ENCODE measurements around the gene PGLYRP2. TPM values are rescaled to one million over a fixed set of nuclear protein-coding genes. Genes with fewer than 3 reads are reported as not detected.

Gene PGLYRP2
- total RNA-seq, 1 donor from 2014 or later = not detected

- peak; percentile 77 for DNase-seq
- H3K4me3 ChIP-seq = no peak overlapping the region
- intact Hi-C loops (cut with micrococcal nuclease) = no loop called here
- H3K36me3 ChIP-seq = no peaks in the 10 kb centered on the region
- peaks cover 62% of the 10 kb centered on the region for H3K4me1 ChIP-seq
- no peak for TF ChIP-seq CTCF (IDR thresholded peaks at IDR 0.05; ENCODE audit: borderline replicate concordance)
- H3K27ac ChIP-seq (replicated peaks) = peak overlapping the region; percentile 94
- H3K9me3 ChIP-seq (replicated peaks) = no peaks in the 10 kb centered on the region
- no peaks in the 10 kb centered on the region for H3K27me3 ChIP-seq (ENCODE audit: low read depth)
Observed at GRCh38 chr19:15445807-15446376, 33.4 kb downstream of the PGLYRP2 start.

GRCh38 chr19:15445227-15445605 lies 34.1 kb downstream of the PGLYRP2 start:
- no peak for TF ChIP-seq CTCF (IDR thresholded peaks at IDR 0.05; ENCODE audit: borderline replicate concordance)
- no peaks in the 10 kb centered on the region for H3K36me3 ChIP-seq
- no peaks in the 10 kb centered on the region for H3K9me3 ChIP-seq (replicated peaks)
- H3K4me3 ChIP-seq = no peak overlapping the region
- no peak for DNase-seq
- peaks cover 62% of the 10 kb centered on the region for H3K4me1 ChIP-seq
- no peaks in the 10 kb centered on the region for H3K27me3 ChIP-seq (ENCODE audit: low read depth)
- intact Hi-C loops (cut with micrococcal nuclease) = no loop called here
- peak overlapping the region; percentile 94 for H3K27ac ChIP-seq (replicated peaks)

GRCh38 chr19:15444505-15445226 lies 34.6 kb downstream of the PGLYRP2 start:
- Histone ChIP-seq H3K9me3 (replicated peaks) (no peaks in the 10 kb centered on the region), H3K4me3 (no peak overlapping the region), H3K4me1 (peaks cover 62% of the 10 kb centered on the region), H3K27ac (replicated peaks) (peak overlapping the region; percentile 94), H3K36me3 (peaks cover 5% of the 10 kb centered on the region), H3K27me3 (ENCODE audit: low read depth) (no peaks in the 10 kb centered on the region)
- DNase-seq = no peak
- TF ChIP-seq CTCF (IDR thresholded peaks at IDR 0.05; ENCODE audit: borderline replicate concordance) = no peak
- intact Hi-C loops (cut with micrococcal nuclease) = no loop called here

GRCh38 chr19:15443838-15444237 lies 35.5 kb downstream of the PGLYRP2 start:
- Histone ChIP-seq H3K4me3 (no peak overlapping the region), H3K36me3 (peaks cover 13% of the 10 kb centered on the region), H3K9me3 (replicated peaks) (no peaks in the 10 kb centered on the region), H3K27ac (replicated peaks) (peak overlapping the region; percentile 94), H3K27me3 (ENCODE audit: low read depth) (no peaks in the 10 kb centered on the region), H3K4me1 (peaks cover 56% of the 10 kb centered on the region)
- TF ChIP-seq CTCF (IDR thresholded peaks at IDR 0.05; ENCODE audit: borderline replicate concordance) = no peak
- intact Hi-C loops (cut with micrococcal nuclease) = no loop called here
- DNase-seq = peak; percentile 66

GRCh38 chr19:15443325-15443724 lies 36.0 kb downstream of the PGLYRP2 start:
- TF ChIP-seq CTCF (IDR thresholded peaks at IDR 0.05; ENCODE audit: borderline replicate concordance) = no peak
- H3K9me3 ChIP-seq (replicated peaks) = no peaks in the 10 kb centered on the region
- H3K36me3 ChIP-seq = peaks cover 15% of the 10 kb centered on the region
- H3K27ac ChIP-seq (replicated peaks) = peak overlapping the region; percentile 94
- H3K4me3 ChIP-seq = no peak overlapping the region
- intact Hi-C loops (cut with micrococcal nuclease) = no loop called here
- DNase-seq = no peak
- peaks cover 51% of the 10 kb centered on the region for H3K4me1 ChIP-seq
- no peaks in the 10 kb centered on the region for H3K27me3 ChIP-seq (ENCODE audit: low read depth)

Data from left ventricle myocardium inferior (tissue), 1 donor.